Adrenal gland (tissue), 5 donors: ENCODE measurements around the gene GALNT16.

Experiments
- CTCF ChIP-seq, 6 experiments: fragments of 450-650 bp in 4 of 6; fragments of 200-600 bp in 2 of 6; sonication (generic) in 1 of 6; IDR thresholded peaks; 1 replicate in 5 of 6; 2 replicates in 1 of 6; pipeline versions ENCODE4 v1.5.1 to v1.8.0; 2016 to 2021; ENCODE audit warnings: antibody characterized with exemption in 6 of 6, mild to moderate bottlenecking in 2 of 6, moderate library complexity in 1 of 6
- POLR2A ChIP-seq, 2 donors: fragments of 450-650 bp; IDR thresholded peaks; one replicate each; pipeline ENCODE4 v1.6.1; 2017; ENCODE audit warnings: antibody characterized with exemption in 2 of 2, mild to moderate bottlenecking in 2 of 2, moderate library complexity in 1 of 2
- donor health status: DM: no; HTN: no; CAD: no.

GRCh38 chr14:69259168-69259526, 811 bp upstream of the GALNT16 start:
- TF ChIP-seq POLR2A (IDR thresholded peaks at IDR 0.05) (no peak), CTCF (IDR thresholded peaks at IDR 0.05) (no peak)
